HCT116 (cell line): Measurements from ENCODE around the gene EXOC4.

Experiments
- EZH2 ChIP-seq: fragments of 200-600 bp; sonication (generic); IDR thresholded peaks from 2 replicates; pipeline ENCODE4 v1.6.1; 2017; ENCODE audit warnings: antibody characterized with exemption, mixed run types
- EZH2phosphoT487 ChIP-seq: fragments of 200-600 bp; IDR thresholded peaks from 2 replicates; pipeline ENCODE4 v1.6.1; 2018; ENCODE audit warnings: antibody characterized with exemption, borderline replicate concordance
- JUND ChIP-seq: IDR thresholded peaks from 2 replicates; pipeline ENCODE4 v1.6.1; 2012
- POLR2A ChIP-seq: IDR thresholded peaks from 2 replicates; pipeline ENCODE4 v1.7.0; 2011; ENCODE audit warnings: borderline replicate concordance; ENCODE audit not compliant: insufficient read depth, insufficient read length; ENCODE audit errors: extremely low read depth
- POLR2AphosphoS5 ChIP-seq: IDR thresholded peaks from 2 replicates; pipeline ENCODE4 v1.6.1; 2011; ENCODE audit warnings: mild to moderate bottlenecking, low read depth, low read length, moderate library complexity
- RAD21 ChIP-seq: IDR thresholded peaks from 2 replicates; pipeline ENCODE4 v1.6.1; 2012; ENCODE audit warnings: low read depth, mild to moderate bottlenecking
- SIN3A ChIP-seq: IDR thresholded peaks from 2 replicates; pipeline ENCODE4 v1.6.1; 2012; ENCODE audit warnings: low read depth
- SP1 ChIP-seq: IDR thresholded peaks from 2 replicates; pipeline ENCODE4 v1.6.1; 2012; ENCODE audit warnings: low read depth
- SRF ChIP-seq: IDR thresholded peaks from 2 replicates; pipeline ENCODE4 v1.6.1; 2012; ENCODE audit warnings: low read depth
- YY1 ChIP-seq: IDR thresholded peaks from 2 replicates; pipeline ENCODE4 v1.6.1; 2011; ENCODE audit warnings: low read length, low read depth, moderate library complexity, mild to moderate bottlenecking; ENCODE audit not compliant: insufficient replicate concordance; ENCODE audit errors: extremely low read depth
- ZNF274 ChIP-seq: fragments of 200-500 bp; sonication (Bioruptor generic); IDR thresholded peaks from 2 replicates; pipeline ENCODE4 v1.6.1; 2014; ENCODE audit warnings: mild to moderate bottlenecking, low read depth, low read length, inconsistent platforms
- TF ChIP-seq, protein P1 (sequence below), 3 experiments: fragments of 200-600 bp in 1 of 3; sonication (generic) in 1 of 3; IDR thresholded peaks in 2 of 3; conservative IDR thresholded peaks in 1 of 3; 2 replicates each; pipeline ENCODE4 v1.5.1; 2012 to 2017; ENCODE audit warnings: low read depth in 2 of 3, low read length in 2 of 3, antibody characterized with exemption in 1 of 3, borderline replicate concordance in 1 of 3, control low read depth in 1 of 3, mild to moderate bottlenecking in 1 of 3, mixed read lengths in 1 of 3, mixed run types in 1 of 3, moderate library complexity in 1 of 3; ENCODE audit not compliant: insufficient read depth in 1 of 3
- TF ChIP-seq, protein P2 (sequence below): IDR thresholded peaks from 2 replicates; pipeline ENCODE4 v1.6.1; 2012
- TF ChIP-seq, protein P3 (sequence below): IDR thresholded peaks from 2 replicates; pipeline ENCODE4 v1.6.1; 2012

DNA sequence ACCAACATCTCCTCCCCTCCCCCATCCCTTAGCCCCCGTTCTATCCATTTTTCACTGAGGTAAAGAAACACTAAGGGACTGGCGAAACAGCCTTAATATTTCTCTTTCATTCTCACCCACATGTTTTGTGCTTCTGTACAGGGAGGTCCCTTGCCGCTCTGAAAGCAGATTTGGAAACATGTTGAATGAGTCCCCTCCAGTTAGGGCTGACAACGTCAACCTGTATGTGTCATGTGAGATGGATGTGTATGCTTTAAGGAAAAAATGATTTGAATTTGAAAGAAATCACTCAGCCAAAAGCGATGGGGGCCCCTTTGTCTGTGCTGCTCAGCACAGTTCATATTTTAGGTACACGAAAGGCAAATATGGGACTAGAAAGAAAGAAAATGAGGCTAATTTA lies 560.0 kb downstream of the EXOC4 start:
- TF ChIP-seq POLR2A (no peak), EZH2 (no peak), RAD21 (no peak), EZH2phosphoT487 (no peak), SIN3A (no peak), JUND (no peak), YY1 (no peak), SRF (no peak), SP1 (no peak), POLR2AphosphoS5 (no peak), ZNF274 (no peak)
- TF ChIP-seq, protein P1, sequence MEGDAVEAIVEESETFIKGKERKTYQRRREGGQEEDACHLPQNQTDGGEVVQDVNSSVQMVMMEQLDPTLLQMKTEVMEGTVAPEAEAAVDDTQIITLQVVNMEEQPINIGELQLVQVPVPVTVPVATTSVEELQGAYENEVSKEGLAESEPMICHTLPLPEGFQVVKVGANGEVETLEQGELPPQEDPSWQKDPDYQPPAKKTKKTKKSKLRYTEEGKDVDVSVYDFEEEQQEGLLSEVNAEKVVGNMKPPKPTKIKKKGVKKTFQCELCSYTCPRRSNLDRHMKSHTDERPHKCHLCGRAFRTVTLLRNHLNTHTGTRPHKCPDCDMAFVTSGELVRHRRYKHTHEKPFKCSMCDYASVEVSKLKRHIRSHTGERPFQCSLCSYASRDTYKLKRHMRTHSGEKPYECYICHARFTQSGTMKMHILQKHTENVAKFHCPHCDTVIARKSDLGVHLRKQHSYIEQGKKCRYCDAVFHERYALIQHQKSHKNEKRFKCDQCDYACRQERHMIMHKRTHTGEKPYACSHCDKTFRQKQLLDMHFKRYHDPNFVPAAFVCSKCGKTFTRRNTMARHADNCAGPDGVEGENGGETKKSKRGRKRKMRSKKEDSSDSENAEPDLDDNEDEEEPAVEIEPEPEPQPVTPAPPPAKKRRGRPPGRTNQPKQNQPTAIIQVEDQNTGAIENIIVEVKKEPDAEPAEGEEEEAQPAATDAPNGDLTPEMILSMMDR (IDR thresholded peaks at IDR 0.05 in 2 of 3, conservative IDR thresholded peaks at IDR 0.05 in 1 of 3; ENCODE audit: borderline replicate concordance in 1 of 3, insufficient read depth in 1 of 3, low read depth in 2 of 3, low read length in 2 of 3), result no peak
- TF ChIP-seq, protein P2, sequence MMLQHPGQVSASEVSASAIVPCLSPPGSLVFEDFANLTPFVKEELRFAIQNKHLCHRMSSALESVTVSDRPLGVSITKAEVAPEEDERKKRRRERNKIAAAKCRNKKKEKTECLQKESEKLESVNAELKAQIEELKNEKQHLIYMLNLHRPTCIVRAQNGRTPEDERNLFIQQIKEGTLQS, result no peak
- TF ChIP-seq, protein P3, sequence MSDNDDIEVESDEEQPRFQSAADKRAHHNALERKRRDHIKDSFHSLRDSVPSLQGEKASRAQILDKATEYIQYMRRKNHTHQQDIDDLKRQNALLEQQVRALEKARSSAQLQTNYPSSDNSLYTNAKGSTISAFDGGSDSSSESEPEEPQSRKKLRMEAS, result no peak
